Spleen (tissue), 11 donors: Measurements from ENCODE around the gene KSR1. TPM values are rescaled to one million over a fixed set of nuclear protein-coding genes. Genes with fewer than 3 reads are reported as not detected.

Experiments used
- DNase-seq: peaks from one replicate; pipeline ENCODE4 v3.0.0-alpha.2; 2020
- H3K27ac ChIP-seq, 8 donors: fragments of 200-600 bp; sonication (generic) in 7 of 8; 1 replicate in 4 of 8; 2 replicates in 4 of 8; pipeline versions ENCODE4 v1.5.0 to v1.8.0; 2016 to 2021; ENCODE audit warnings: inconsistent platforms in 4 of 8, mild to moderate bottlenecking in 4 of 8, moderate library complexity in 1 of 8
- H3K27me3 ChIP-seq, 7 donors: fragments of 200-600 bp; sonication (generic) in 6 of 7; replicated peaks in 1 of 7; 1 replicate in 4 of 7; 2 replicates in 3 of 7; pipeline versions ENCODE4 v1.5.0 to v1.8.0; 2016 to 2021; ENCODE audit warnings: inconsistent platforms in 3 of 7, mild to moderate bottlenecking in 1 of 7
- H3K36me3 ChIP-seq, 6 donors: fragments of 200-600 bp; sonication (generic) in 5 of 6; 1 replicate in 4 of 6; 2 replicates in 2 of 6; pipeline versions ENCODE4 v1.5.0 to v1.8.0; 2016 to 2021; ENCODE audit warnings: inconsistent platforms in 2 of 6
- H3K4me1 ChIP-seq, 6 donors: fragments of 200-600 bp; sonication (generic) in 5 of 6; 1 replicate in 3 of 6; 2 replicates in 3 of 6; pipeline versions ENCODE4 v1.5.0 to v1.8.0; 2016 to 2021; ENCODE audit warnings: inconsistent platforms in 3 of 6
- H3K4me3 ChIP-seq, 8 donors: fragments of 200-600 bp; sonication (generic) in 7 of 8; 1 replicate in 4 of 8; 2 replicates in 4 of 8; pipeline versions ENCODE4 v1.5.0 to v1.8.0; 2016 to 2021; ENCODE audit warnings: inconsistent platforms in 4 of 8, mild to moderate bottlenecking in 4 of 8, moderate library complexity in 2 of 8
- H3K9me3 ChIP-seq, 8 donors: fragments of 200-600 bp; sonication (generic) in 7 of 8; 1 replicate in 4 of 8; 2 replicates in 4 of 8; pipeline versions ENCODE4 v1.5.0 to v1.8.0; 2016 to 2021; ENCODE audit warnings: inconsistent platforms in 4 of 8
- CTCF ChIP-seq, 11 experiments: fragments of 200-600 bp in 7 of 11; fragments of 450-650 bp in 4 of 11; sonication (generic) in 4 of 11; IDR thresholded peaks in 8 of 11; conservative IDR thresholded peaks in 3 of 11; 1 replicate in 7 of 11; 2 replicates in 4 of 11; pipeline versions ENCODE4 v1.4.0 to v1.8.0; 2016 to 2021; ENCODE audit warnings: antibody characterized with exemption in 11 of 11, inconsistent platforms in 4 of 11, mild to moderate bottlenecking in 1 of 11
- POLR2A ChIP-seq, 3 donors: fragments of 450-650 bp; IDR thresholded peaks; one replicate each; pipeline ENCODE4 v1.5.1; 2017; ENCODE audit warnings: antibody characterized with exemption in 3 of 3, mild to moderate bottlenecking in 1 of 3
- POLR2AphosphoS5 ChIP-seq, 3 donors: sonication (generic); formaldehyde crosslinking; IDR thresholded peaks; one replicate each; pipeline ENCODE4 v1.5.1; 2017; ENCODE audit warnings: antibody characterized with exemption in 3 of 3
- WGBS, 5 donors: extraction: QIAGEN DNeasy Blood & Tissue Kit in 3 of 5; methylation state at CpG; one replicate each; pipeline versions ENCODE4 v1.1.5 to v1.1.7; 2013 to 2018; 5-methylcytosine and 5-hydroxymethylcytosine counted together
- intact Hi-C: fragments of 100-400 bp; cut with DNase I; formaldehyde crosslinking; loops from one replicate; pipeline ENCODE4 v1.15.0; 2023; ENCODE audit warnings: low total_unique reads
- polyA plus RNA-seq, 3 donors: library from polyadenylated mRNA; stranded (reverse); fragments of 200-250 nt; gene quantifications; one replicate each; pipeline ENCODE4 v1.2.1, GENCODE V29; 2013
- total RNA-seq, 7 donors: library from RNA; depleted of rRNA in 3 of 7; stranded (reverse); fragments of >200 nt in 3 of 7; fragmentation: NEBNext Ultra II Directional in 4 of 7; extraction: Animal tissue kit (Norgen Biotek cat#: 25700) in 4 of 7; gene quantifications; one replicate each; pipeline versions ENCODE4 v1.1.0 to v1.2.1, GENCODE V29; 2016 to 2021
- donor health status: healthy with polysubstance abuse.
- donor health status: DM: no; HTN: no; CAD: no; lungs with moderate emphysema.
- donor health status: DM: no; HTN: no; CAD: no.
- donor health status: Bipolar disorder and iron deficiency.
- donor health status: healthy.
- donor health status: DM: no; HTN: no; CAD: no.
- donor health status: DM: yes; HTN: yes; CAD: no.

The KSR1 gene
- total and polyA plus RNA-seq, 10 donors = 6.4 to 100 (median 46.0) TPM

- TF ChIP-seq POLR2AphosphoS5 (IDR thresholded peaks at IDR 0.05) (peak in 1 of 3 donors; percentile 26), POLR2A (IDR thresholded peaks at IDR 0.05) (no peak)
- H3K4me3 ChIP-seq = no peak overlapping the region
- WGBS, 5 donors = 46 to 66% (median 57%) methylated on average over 7 of the region's 7 CpGs
- H3K27me3 ChIP-seq = no peaks in the 10 kb centered on the region
- H3K4me1 ChIP-seq = peaks cover 18 to 100% (median 57%) of the 10 kb centered on the region in 6 donors
- no peaks in the 10 kb centered on the region for H3K9me3 ChIP-seq
- peak overlapping the region in 6 of 8 donors; percentile 6 to 89 (median 61) for H3K27ac ChIP-seq
- no peaks in the 10 kb centered on the region for H3K36me3 ChIP-seq
- intact Hi-C loops = no loop called here
- peak; percentile 83 for DNase-seq
Observed at GRCh38 chr17:27529230-27529796, 73.1 kb downstream of the KSR1 start.

GRCh38 chr17:27530764-27531391, 74.6 kb downstream of the KSR1 start:
- H3K9me3 ChIP-seq = no peaks in the 10 kb centered on the region
- intact Hi-C loops = no loop called here
- no peak for TF ChIP-seq CTCF (IDR thresholded peaks at IDR 0.05 in 8 of 11, conservative IDR thresholded peaks at IDR 0.05 in 3 of 11)
- peak; percentile 37 to 54 (median 51) for TF ChIP-seq POLR2AphosphoS5 (IDR thresholded peaks at IDR 0.05)
- peaks cover 20 to 100% (median 57%) of the 10 kb centered on the region in 6 donors for H3K4me1 ChIP-seq
- peak overlapping the region in 7 of 8 donors; percentile 68 to 89 (median 86) for H3K27ac ChIP-seq
- no peaks in the 10 kb centered on the region for H3K27me3 ChIP-seq
- DNase-seq = peak; percentile 86
- H3K36me3 ChIP-seq = no peaks in the 10 kb centered on the region
- peak overlapping the region in 1 of 8 donors; percentile 5 for H3K4me3 ChIP-seq
- 38 to 56% (median 45%) methylated on average over 12 of the region's 12 CpGs for WGBS, 5 donors

GRCh38 chr17:27531469-27531961, 75.3 kb downstream of the KSR1 start:
- Histone ChIP-seq H3K27ac (peak overlapping the region in 7 of 8 donors; percentile 68 to 89 (median 86)), H3K36me3 (no peaks in the 10 kb centered on the region), H3K27me3 (no peaks in the 10 kb centered on the region), H3K9me3 (no peaks in the 10 kb centered on the region), H3K4me3 (peak overlapping the region in 1 of 8 donors; percentile 5), H3K4me1 (peaks cover 18 to 100% (median 55%) of the 10 kb centered on the region in 6 donors)
- no peak for DNase-seq
- TF ChIP-seq POLR2A (IDR thresholded peaks at IDR 0.05) = no peak
- no peak for TF ChIP-seq POLR2AphosphoS5 (IDR thresholded peaks at IDR 0.05)
- TF ChIP-seq CTCF (IDR thresholded peaks at IDR 0.05 in 8 of 11, conservative IDR thresholded peaks at IDR 0.05 in 3 of 11) = no peak
- intact Hi-C loops = no loop called here
- whole genome bisulfite sequencing, 5 donors = 52 to 77% (median 66%) methylated on average over 5 to 6 of the region's 6 CpGs

GRCh38 chr17:27532269-27533263, 76.3 kb downstream of the KSR1 start:
- H3K36me3 ChIP-seq = no peaks in the 10 kb centered on the region
- WGBS, 5 donors = 55 to 76% (median 67%) methylated on average over 22 to 23 of the region's 23 CpGs
- peak overlapping the region in 1 of 8 donors; percentile 28 for H3K4me3 ChIP-seq
- H3K4me1 ChIP-seq = peaks cover 12 to 92% (median 53%) of the 10 kb centered on the region in 6 donors
- no peaks in the 10 kb centered on the region for H3K27me3 ChIP-seq
- peak overlapping the region in 7 of 8 donors; percentile 68 to 89 (median 86) for H3K27ac ChIP-seq
- peak; percentile 88 for DNase-seq
- intact Hi-C loops = no loop called here
- H3K9me3 ChIP-seq = no peaks in the 10 kb centered on the region
- TF ChIP-seq POLR2A (IDR thresholded peaks at IDR 0.05) = no peak
- no peak for TF ChIP-seq CTCF (IDR thresholded peaks at IDR 0.05 in 8 of 11, conservative IDR thresholded peaks at IDR 0.05 in 3 of 11)
- TF ChIP-seq POLR2AphosphoS5 (IDR thresholded peaks at IDR 0.05) = peak; percentile 66 to 80 (median 72)
